Inferior parietal cortex (tissue), 1 donor: ENCODE data around the gene DST.

Experiments used
- DNase-seq: peaks from one replicate; pipeline ENCODE4 v3.0.0-alpha.2; 2016; ENCODE audit errors: extremely low spot score

Gene DST

GRCh38 chr6:56483929-56484328 lies 158.8 kb downstream of the DST start:
- DNase-seq: no peak

GRCh38 chr6:56482525-56482924 lies 160.2 kb downstream of the DST start:
- DNase-seq: no peak

GRCh38 chr6:56481957-56482356 lies 160.7 kb downstream of the DST start:
- DNase-seq: no peak

- no peak for DNase-seq
Measured at GRCh38 chr6:56480654-56481337, 161.9 kb downstream of the DST start.

- DNase-seq: no peak
Measured at GRCh38 chr6:56480246-56480645, 162.4 kb downstream of the DST start.

GRCh38 chr6:56479381-56479780 lies 163.3 kb downstream of the DST start:
- DNase-seq: no peak

- no peak for DNase-seq
Measured at GRCh38 chr6:56478202-56478601, 164.5 kb downstream of the DST start.

- DNase-seq: no peak
Measured at GRCh38 chr6:56477241-56477640, 165.4 kb downstream of the DST start.

- no peak for DNase-seq
Measured at GRCh38 chr6:56475736-56476457, 166.8 kb downstream of the DST start.

- no peak for DNase-seq
Measured at GRCh38 chr6:56474532-56474931, 168.2 kb downstream of the DST start.

GRCh38 chr6:56463443-56463842 lies 179.2 kb downstream of the DST start:
- DNase-seq: no peak

- DNase-seq: no peak
Measured at GRCh38 chr6:56459030-56459805, 183.5 kb downstream of the DST start.

GRCh38 chr6:56458324-56458884 lies 184.3 kb downstream of the DST start:
- no peak for DNase-seq

GRCh38 chr6:56456785-56457184 lies 185.9 kb downstream of the DST start:
- no peak for DNase-seq

- no peak for DNase-seq
Measured at GRCh38 chr6:56450882-56451739, 191.6 kb downstream of the DST start.

- no peak for DNase-seq
Measured at GRCh38 chr6:56450376-56450775, 192.3 kb downstream of the DST start.

- DNase-seq: no peak
Measured at GRCh38 chr6:56448046-56448445, 194.6 kb downstream of the DST start.

- no peak for DNase-seq
Measured at GRCh38 chr6:56445818-56446217, 196.9 kb downstream of the DST start.

- DNase-seq: no peak
Measured at GRCh38 chr6:56444855-56445254, 197.8 kb downstream of the DST start.

- no peak for DNase-seq
Measured at GRCh38 chr6:56440551-56440981, 202.1 kb downstream of the DST start.

GRCh38 chr6:56437171-56437900 lies 205.4 kb downstream of the DST start:
- DNase-seq: no peak
